ENCODE results near the gene UBE2Z.
"Not testable (repeated sequence)": the region's sequence is repeated elsewhere in the genome, so short reads cannot be mapped to it uniquely, and the experiment has no call there.

UBE2Z gene

GRCh38 chr17:48929812-48930165 lies 21.6 kb downstream of the UBE2Z start:
- Histone ChIP-seq H3K79me2 (ENCODE audit: control insufficient read depth, insufficient read depth, low read length) (no peaks in the 10 kb centered on the region), H3K9ac (ENCODE audit: low read length) (no peak overlapping the region), H2AK5ac (ENCODE audit: low read length) (no peak overlapping the region), H3K27me3 (ENCODE audit: insufficient read depth, low read length, poor library complexity) (no peaks in the 10 kb centered on the region), H4K5ac (ENCODE audit: low read length) (no peak overlapping the region), H3K4me1 (ENCODE audit: control insufficient read depth, low read depth, low read length) (no peaks in the 10 kb centered on the region), H3K56ac (ENCODE audit: low read length) (no peak overlapping the region), H2BK120ac (ENCODE audit: low read depth, low read length) (no peak overlapping the region), H2BK15ac (replicated peaks; ENCODE audit: low read depth) (no peak overlapping the region), H3K27ac (ENCODE audit: low read depth, low read length) (no peak overlapping the region), H2BK5ac (ENCODE audit: low read length) (no peak overlapping the region), H4K8ac (ENCODE audit: low read depth, low read length) (no peak overlapping the region), H3K18ac (ENCODE audit: low read length) (no peak overlapping the region), H3K4ac (ENCODE audit: low read depth, low read length) (no peak overlapping the region), H3K79me1 (ENCODE audit: low read length) (peaks cover 2% of the 10 kb centered on the region), H3K4me3 (ENCODE audit: low read length) (no peak overlapping the region), H3K23ac (ENCODE audit: low read length) (no peak overlapping the region), H3K4me2 (ENCODE audit: low read length) (no peak overlapping the region), H3K36me3 (ENCODE audit: control insufficient read depth, insufficient read depth, low read length) (peaks cover 20% of the 10 kb centered on the region)
- no CpG with 5 or more reads among the region's 1 CpG for WGBS (ENCODE audit: extremely low coverage, insufficient coverage, low lambda C conversion rate)
- no peak for DNase-seq

GRCh38 chr17:48930435-48930873 lies 22.2 kb downstream of the UBE2Z start:
- no peak overlapping the region for H2BK120ac ChIP-seq (ENCODE audit: low read depth, low read length)
- H2BK15ac ChIP-seq (replicated peaks; ENCODE audit: low read depth): no peak overlapping the region
- H3K56ac ChIP-seq (ENCODE audit: low read length): no peak overlapping the region
- H3K9ac ChIP-seq (ENCODE audit: low read length): no peak overlapping the region
- no peak overlapping the region for H3K4ac ChIP-seq (ENCODE audit: low read depth, low read length)
- H2BK5ac ChIP-seq (ENCODE audit: low read length): no peak overlapping the region
- no peaks in the 10 kb centered on the region for H3K4me1 ChIP-seq (ENCODE audit: control insufficient read depth, low read depth, low read length)
- no peak overlapping the region for H2AK5ac ChIP-seq (ENCODE audit: low read length)
- peaks cover 2% of the 10 kb centered on the region for H3K79me1 ChIP-seq (ENCODE audit: low read length)
- DNase-seq: no peak
- H4K8ac ChIP-seq (ENCODE audit: low read depth, low read length): no peak overlapping the region
- H4K5ac ChIP-seq (ENCODE audit: low read length): no peak overlapping the region
- no peak overlapping the region for H3K18ac ChIP-seq (ENCODE audit: low read length)
- no peak overlapping the region for H3K23ac ChIP-seq (ENCODE audit: low read length)
- H3K79me2 ChIP-seq (ENCODE audit: control insufficient read depth, insufficient read depth, low read length): no peaks in the 10 kb centered on the region
- H3K36me3 ChIP-seq (ENCODE audit: control insufficient read depth, insufficient read depth, low read length): peaks cover 18% of the 10 kb centered on the region
- H3K4me3 ChIP-seq (ENCODE audit: low read length): no peak overlapping the region
- no peak overlapping the region for H3K27ac ChIP-seq (ENCODE audit: low read depth, low read length)
- no peaks in the 10 kb centered on the region for H3K27me3 ChIP-seq (ENCODE audit: insufficient read depth, low read length, poor library complexity)
- H3K4me2 ChIP-seq (ENCODE audit: low read length): no peak overlapping the region
- no CpG with 5 or more reads among the region's 3 CpGs for WGBS (ENCODE audit: extremely low coverage, insufficient coverage, low lambda C conversion rate)

GRCh38 chr17:48933035-48933434 lies 24.8 kb downstream of the UBE2Z start:
- Histone ChIP-seq H2BK120ac (ENCODE audit: low read depth, low read length) (no peak overlapping the region), H3K23ac (ENCODE audit: low read length) (no peak overlapping the region), H3K79me2 (ENCODE audit: control insufficient read depth, insufficient read depth, low read length) (no peaks in the 10 kb centered on the region), H3K56ac (ENCODE audit: low read length) (no peak overlapping the region), H3K18ac (ENCODE audit: low read length) (no peak overlapping the region), H2BK5ac (ENCODE audit: low read length) (no peak overlapping the region), H2AK5ac (ENCODE audit: low read length) (no peak overlapping the region), H4K5ac (ENCODE audit: low read length) (no peak overlapping the region), H3K27ac (ENCODE audit: low read depth, low read length) (no peak overlapping the region), H3K4me3 (ENCODE audit: low read length) (no peak overlapping the region), H3K4ac (ENCODE audit: low read depth, low read length) (no peak overlapping the region), H3K4me1 (ENCODE audit: control insufficient read depth, low read depth, low read length) (no peaks in the 10 kb centered on the region), H4K8ac (ENCODE audit: low read depth, low read length) (no peak overlapping the region), H3K9ac (ENCODE audit: low read length) (no peak overlapping the region), H3K79me1 (ENCODE audit: low read length) (no peaks in the 10 kb centered on the region), H3K27me3 (ENCODE audit: insufficient read depth, low read length, poor library complexity) (no peaks in the 10 kb centered on the region), H2BK15ac (replicated peaks; ENCODE audit: low read depth) (no peak overlapping the region), H3K4me2 (ENCODE audit: low read length) (no peak overlapping the region), H3K36me3 (ENCODE audit: control insufficient read depth, insufficient read depth, low read length) (peaks cover 15% of the 10 kb centered on the region)
- DNase-seq: no peak
- no CpG with 5 or more reads among the region's 6 CpGs for WGBS (ENCODE audit: extremely low coverage, insufficient coverage, low lambda C conversion rate)

- no peak within 1 kb of the TSS for H2BK15ac ChIP-seq (replicated peaks; ENCODE audit: low read depth)
- H2BK5ac ChIP-seq (ENCODE audit: low read length): peak within 1 kb of the TSS; percentile 44
- peak within 1 kb of the TSS; percentile 75 for H4K5ac ChIP-seq (ENCODE audit: low read length)
- H3K9ac ChIP-seq (ENCODE audit: low read length): peak within 1 kb of the TSS; percentile 76
- H2AK5ac ChIP-seq (ENCODE audit: low read length): peak within 1 kb of the TSS; percentile 84
- no peak within 1 kb of the TSS for H3K23ac ChIP-seq (ENCODE audit: low read length)
- peak within 1 kb of the TSS; percentile 76 for H3K27ac ChIP-seq (ENCODE audit: low read depth, low read length)
- peak; percentile 97 for DNase-seq
- H3K4me3 ChIP-seq (ENCODE audit: low read length): peak within 1 kb of the TSS; percentile 95
- peak within 1 kb of the TSS; percentile 86 for H3K4ac ChIP-seq (ENCODE audit: low read depth, low read length)
- peaks cover 2% of the 10 kb centered on the region for H3K79me1 ChIP-seq (ENCODE audit: low read length)
- peak within 1 kb of the TSS; percentile 23 for H3K18ac ChIP-seq (ENCODE audit: low read length)
- H3K56ac ChIP-seq (ENCODE audit: low read length): peak within 1 kb of the TSS; percentile 94
- peaks cover 2% of the 10 kb centered on the region for H3K36me3 ChIP-seq (ENCODE audit: control insufficient read depth, insufficient read depth, low read length)
- no peaks in the 10 kb centered on the region for H3K27me3 ChIP-seq (ENCODE audit: insufficient read depth, low read length, poor library complexity)
- peak within 1 kb of the TSS; percentile 79 for H3K4me2 ChIP-seq (ENCODE audit: low read length)
- H2BK120ac ChIP-seq (ENCODE audit: low read depth, low read length): peak within 1 kb of the TSS; percentile 1
- WGBS (ENCODE audit: extremely low coverage, insufficient coverage, low lambda C conversion rate): no CpG with 5 or more reads among the region's 55 CpGs
- no peaks in the 10 kb centered on the region for H3K4me1 ChIP-seq (ENCODE audit: control insufficient read depth, low read depth, low read length)
- H4K8ac ChIP-seq (ENCODE audit: low read depth, low read length): peak within 1 kb of the TSS; percentile 44
- peaks cover 13% of the 10 kb centered on the region for H3K79me2 ChIP-seq (ENCODE audit: control insufficient read depth, insufficient read depth, low read length)
Observed at GRCh38 chr17:48944515-48945260, 36.5 kb downstream of the UBE2Z start, which contains the start of gene SNF8. SNF8 (minus strand) TSS chr17:48944842; CDS start chr17:48944734, 108 bp downstream.

GRCh38 chr17:48945261-48945651 lies 37.0 kb downstream of the UBE2Z start:
- peak overlapping the region; percentile 75 for H4K5ac ChIP-seq (ENCODE audit: low read length)
- H3K79me1 ChIP-seq (ENCODE audit: low read length): not testable (repeated sequence)
- no CpG with 5 or more reads among the region's 16 CpGs for WGBS (ENCODE audit: extremely low coverage, insufficient coverage, low lambda C conversion rate)

More at GRCh38 chr17:48945261-48945651, 37.0 kb downstream of the UBE2Z start:
- H2BK120ac ChIP-seq (ENCODE audit: low read depth, low read length): peak overlapping the region; percentile 1
- H3K36me3 ChIP-seq (ENCODE audit: control insufficient read depth, insufficient read depth, low read length); H3K18ac ChIP-seq (ENCODE audit: low read length); H2BK5ac ChIP-seq (ENCODE audit: low read length); DNase-seq; H3K4me1 ChIP-seq (ENCODE audit: control insufficient read depth, low read depth, low read length); H2BK15ac ChIP-seq (replicated peaks; ENCODE audit: low read depth); H3K27me3 ChIP-seq (ENCODE audit: insufficient read depth, low read length, poor library complexity); H3K23ac ChIP-seq (ENCODE audit: low read length): not testable (repeated sequence)
- peak overlapping the region; percentile 94 for H3K56ac ChIP-seq (ENCODE audit: low read length)
- H3K79me2 ChIP-seq (ENCODE audit: control insufficient read depth, insufficient read depth, low read length): peaks cover 13% of the 10 kb centered on the region
- H3K4ac ChIP-seq (ENCODE audit: low read depth, low read length): peak overlapping the region; percentile 86
- H3K9ac ChIP-seq (ENCODE audit: low read length): peak overlapping the region; percentile 76
- peak overlapping the region; percentile 76 for H3K27ac ChIP-seq (ENCODE audit: low read depth, low read length)
- peak overlapping the region; percentile 44 for H4K8ac ChIP-seq (ENCODE audit: low read depth, low read length)
- H2AK5ac ChIP-seq (ENCODE audit: low read length): peak overlapping the region; percentile 84
- peak overlapping the region; percentile 79 for H3K4me2 ChIP-seq (ENCODE audit: low read length)
- peak overlapping the region; percentile 22 for H3K4me3 ChIP-seq (ENCODE audit: low read length)

Measured in mesendoderm (in vitro differentiated cells).